Spleen (tissue), 11 donors: Measurements from ENCODE around the gene LARP1. TPM values are rescaled to one million over a fixed set of nuclear protein-coding genes. Genes with fewer than 3 reads are reported as not detected.

Experiments used
- DNase-seq: peaks from one replicate; pipeline ENCODE4 v3.0.0-alpha.2; 2020
- H3K27ac ChIP-seq, 8 donors: fragments of 200-600 bp; sonication (generic) in 7 of 8; 1 replicate in 4 of 8; 2 replicates in 4 of 8; pipeline versions ENCODE4 v1.5.0 to v1.8.0; 2016 to 2021; ENCODE audit warnings: inconsistent platforms in 4 of 8, mild to moderate bottlenecking in 4 of 8, moderate library complexity in 1 of 8
- H3K27me3 ChIP-seq, 7 donors: fragments of 200-600 bp; sonication (generic) in 6 of 7; replicated peaks in 1 of 7; 1 replicate in 4 of 7; 2 replicates in 3 of 7; pipeline versions ENCODE4 v1.5.0 to v1.8.0; 2016 to 2021; ENCODE audit warnings: inconsistent platforms in 3 of 7, mild to moderate bottlenecking in 1 of 7
- H3K36me3 ChIP-seq, 6 donors: fragments of 200-600 bp; sonication (generic) in 5 of 6; 1 replicate in 4 of 6; 2 replicates in 2 of 6; pipeline versions ENCODE4 v1.5.0 to v1.8.0; 2016 to 2021; ENCODE audit warnings: inconsistent platforms in 2 of 6
- H3K4me1 ChIP-seq, 6 donors: fragments of 200-600 bp; sonication (generic) in 5 of 6; 1 replicate in 3 of 6; 2 replicates in 3 of 6; pipeline versions ENCODE4 v1.5.0 to v1.8.0; 2016 to 2021; ENCODE audit warnings: inconsistent platforms in 3 of 6
- H3K4me3 ChIP-seq, 8 donors: fragments of 200-600 bp; sonication (generic) in 7 of 8; 1 replicate in 4 of 8; 2 replicates in 4 of 8; pipeline versions ENCODE4 v1.5.0 to v1.8.0; 2016 to 2021; ENCODE audit warnings: inconsistent platforms in 4 of 8, mild to moderate bottlenecking in 4 of 8, moderate library complexity in 2 of 8
- H3K9me3 ChIP-seq, 8 donors: fragments of 200-600 bp; sonication (generic) in 7 of 8; 1 replicate in 4 of 8; 2 replicates in 4 of 8; pipeline versions ENCODE4 v1.5.0 to v1.8.0; 2016 to 2021; ENCODE audit warnings: inconsistent platforms in 4 of 8
- POLR2A ChIP-seq, 3 donors: fragments of 450-650 bp; IDR thresholded peaks; one replicate each; pipeline ENCODE4 v1.5.1; 2017; ENCODE audit warnings: antibody characterized with exemption in 3 of 3, mild to moderate bottlenecking in 1 of 3
- POLR2AphosphoS5 ChIP-seq, 3 donors: sonication (generic); formaldehyde crosslinking; IDR thresholded peaks; one replicate each; pipeline ENCODE4 v1.5.1; 2017; ENCODE audit warnings: antibody characterized with exemption in 3 of 3
- WGBS, 5 donors: extraction: QIAGEN DNeasy Blood & Tissue Kit in 3 of 5; methylation state at CpG; one replicate each; pipeline versions ENCODE4 v1.1.5 to v1.1.7; 2013 to 2018; 5-methylcytosine and 5-hydroxymethylcytosine counted together
- intact Hi-C: fragments of 100-400 bp; cut with DNase I; formaldehyde crosslinking; loops from one replicate; pipeline ENCODE4 v1.15.0; 2023; ENCODE audit warnings: low total_unique reads
- polyA plus RNA-seq, 3 donors: library from polyadenylated mRNA; stranded (reverse); fragments of 200-250 nt; gene quantifications; one replicate each; pipeline ENCODE4 v1.2.1, GENCODE V29; 2013
- total RNA-seq, 7 donors: library from RNA; depleted of rRNA in 3 of 7; stranded (reverse); fragments of >200 nt in 3 of 7; fragmentation: NEBNext Ultra II Directional in 4 of 7; extraction: Animal tissue kit (Norgen Biotek cat#: 25700) in 4 of 7; gene quantifications; one replicate each; pipeline versions ENCODE4 v1.1.0 to v1.2.1, GENCODE V29; 2016 to 2021
- TF ChIP-seq, protein P1 (sequence below), 11 experiments: fragments of 200-600 bp in 7 of 11; fragments of 450-650 bp in 4 of 11; sonication (generic) in 4 of 11; IDR thresholded peaks in 8 of 11; conservative IDR thresholded peaks in 3 of 11; 1 replicate in 7 of 11; 2 replicates in 4 of 11; pipeline versions ENCODE4 v1.4.0 to v1.8.0; 2016 to 2021; ENCODE audit warnings: antibody characterized with exemption in 11 of 11, inconsistent platforms in 4 of 11, mild to moderate bottlenecking in 1 of 11
- donor health status: healthy with polysubstance abuse.
- donor health status: DM: no; HTN: no; CAD: no; lungs with moderate emphysema.
- donor health status: DM: no; HTN: no; CAD: no.
- donor health status: Bipolar disorder and iron deficiency.
- donor health status: healthy.
- donor health status: DM: no; HTN: no; CAD: no.
- donor health status: DM: yes; HTN: yes; CAD: no.

LARP1 gene
- total and polyA plus RNA-seq, 10 donors = 13.8 to 168 (median 120) TPM

DNA sequence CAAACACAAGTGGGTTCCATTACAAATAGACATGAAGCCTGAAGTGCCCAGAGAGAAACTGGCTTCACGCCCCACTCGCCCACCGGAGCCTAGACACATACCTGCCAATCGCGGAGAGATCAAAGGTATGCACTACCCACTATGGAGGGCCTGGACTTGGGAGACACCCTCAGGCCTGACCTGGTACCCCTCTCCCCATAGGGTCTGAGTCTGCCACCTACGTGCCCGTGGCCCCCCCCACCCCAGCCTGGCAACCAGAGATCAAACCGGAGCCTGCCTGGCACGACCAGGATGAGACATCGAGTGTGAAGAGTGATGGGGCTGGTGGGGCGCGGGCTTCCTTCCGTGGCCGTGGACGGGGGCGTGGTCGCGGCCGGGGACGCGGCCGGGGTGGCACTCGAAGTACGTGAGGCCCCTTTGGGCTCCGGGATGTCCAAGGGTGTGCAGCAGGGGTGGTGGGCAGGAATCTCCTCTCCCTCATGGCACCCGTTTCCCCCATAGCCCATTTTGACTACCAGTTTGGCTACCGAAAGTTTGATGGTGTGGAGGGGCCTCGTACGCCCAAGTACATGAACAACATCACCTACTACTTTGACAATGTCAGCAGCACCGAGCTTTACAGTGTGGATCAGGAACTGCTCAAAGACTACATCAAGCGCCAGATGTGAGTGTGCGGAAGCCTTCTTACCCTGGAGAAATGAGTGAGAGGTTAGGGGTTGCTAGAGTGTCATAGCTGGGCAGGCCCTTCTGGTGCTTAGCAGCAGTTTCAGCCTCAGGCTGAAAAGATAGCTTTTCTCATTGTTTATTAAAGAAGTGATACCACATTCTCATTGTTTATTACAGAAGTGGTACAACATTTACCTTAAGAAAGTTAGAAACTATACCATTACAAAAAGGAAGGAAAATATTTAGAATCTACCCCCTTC lies 38.7 kb downstream of the LARP1 start:
- H3K27ac ChIP-seq = no peak overlapping the region
- H3K27me3 ChIP-seq = no peaks in the 10 kb centered on the region
- H3K4me1 ChIP-seq = peaks cover 0 to 17% (median under 1%) of the 10 kb centered on the region in 6 donors
- no peaks in the 10 kb centered on the region for H3K9me3 ChIP-seq
- 90 to 96% (median 94%) methylated on average over 25 to 32 of the region's 32 CpGs for WGBS, 5 donors
- peaks cover 3 to 89% (median 73%) of the 10 kb centered on the region in 6 donors for H3K36me3 ChIP-seq
- intact Hi-C loops = no loop called here
- TF ChIP-seq POLR2A (IDR thresholded peaks at IDR 0.05) (no peak), POLR2AphosphoS5 (IDR thresholded peaks at IDR 0.05) (peak in 2 of 3 donors; percentile 18 to 63)
- peak; percentile 63 for DNase-seq
- no peak overlapping the region for H3K4me3 ChIP-seq

DNA sequence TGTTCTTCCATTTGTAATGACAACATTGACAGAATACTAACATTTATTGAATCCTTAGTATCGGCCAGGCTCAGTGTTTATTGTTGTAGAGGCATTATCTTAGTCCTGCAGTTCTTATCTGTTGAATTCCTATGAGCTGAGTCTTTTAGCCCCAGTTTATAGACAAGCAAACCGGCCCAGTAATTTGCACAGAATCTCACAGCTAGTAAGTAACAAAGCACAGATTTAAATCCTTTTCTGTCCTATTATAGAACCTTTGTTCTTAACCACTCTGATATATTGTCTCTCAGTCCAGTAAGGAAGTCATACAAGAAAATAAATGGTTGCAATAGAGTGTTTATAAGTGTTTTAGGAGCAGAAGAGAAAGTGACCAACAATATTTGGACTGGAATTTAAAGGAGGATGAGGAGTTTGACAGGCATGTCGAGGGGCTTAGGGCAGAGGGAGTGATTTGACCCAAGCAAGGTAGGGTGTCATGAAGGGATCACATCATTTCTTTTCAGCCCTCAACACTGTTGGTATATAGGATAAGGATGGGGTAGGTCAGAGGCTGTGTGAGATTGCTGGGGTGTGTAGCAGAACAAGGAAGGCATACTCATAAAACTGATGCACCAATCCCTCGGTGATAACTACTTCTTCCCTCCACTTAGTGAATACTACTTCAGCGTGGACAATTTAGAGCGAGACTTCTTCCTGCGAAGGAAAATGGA lies 39.5 kb downstream of the LARP1 start:
- Histone ChIP-seq H3K27ac (no peak overlapping the region), H3K4me3 (no peak overlapping the region), H3K36me3 (peaks cover 3 to 96% (median 81%) of the 10 kb centered on the region in 6 donors), H3K27me3 (no peaks in the 10 kb centered on the region), H3K4me1 (peaks cover 0 to 16% (median 0%) of the 10 kb centered on the region in 6 donors), H3K9me3 (no peaks in the 10 kb centered on the region)
- whole genome bisulfite sequencing, 5 donors = 83 to 90% (median 85%) methylated on average over 7 of the region's 7 CpGs
- DNase-seq = no peak
- TF ChIP-seq POLR2AphosphoS5 (IDR thresholded peaks at IDR 0.05) (no peak), POLR2A (IDR thresholded peaks at IDR 0.05) (no peak)
- TF ChIP-seq, protein P1, sequence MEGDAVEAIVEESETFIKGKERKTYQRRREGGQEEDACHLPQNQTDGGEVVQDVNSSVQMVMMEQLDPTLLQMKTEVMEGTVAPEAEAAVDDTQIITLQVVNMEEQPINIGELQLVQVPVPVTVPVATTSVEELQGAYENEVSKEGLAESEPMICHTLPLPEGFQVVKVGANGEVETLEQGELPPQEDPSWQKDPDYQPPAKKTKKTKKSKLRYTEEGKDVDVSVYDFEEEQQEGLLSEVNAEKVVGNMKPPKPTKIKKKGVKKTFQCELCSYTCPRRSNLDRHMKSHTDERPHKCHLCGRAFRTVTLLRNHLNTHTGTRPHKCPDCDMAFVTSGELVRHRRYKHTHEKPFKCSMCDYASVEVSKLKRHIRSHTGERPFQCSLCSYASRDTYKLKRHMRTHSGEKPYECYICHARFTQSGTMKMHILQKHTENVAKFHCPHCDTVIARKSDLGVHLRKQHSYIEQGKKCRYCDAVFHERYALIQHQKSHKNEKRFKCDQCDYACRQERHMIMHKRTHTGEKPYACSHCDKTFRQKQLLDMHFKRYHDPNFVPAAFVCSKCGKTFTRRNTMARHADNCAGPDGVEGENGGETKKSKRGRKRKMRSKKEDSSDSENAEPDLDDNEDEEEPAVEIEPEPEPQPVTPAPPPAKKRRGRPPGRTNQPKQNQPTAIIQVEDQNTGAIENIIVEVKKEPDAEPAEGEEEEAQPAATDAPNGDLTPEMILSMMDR (IDR thresholded peaks at IDR 0.05 in 8 of 11, conservative IDR thresholded peaks at IDR 0.05 in 3 of 11) = no peak
- intact Hi-C loops = no loop called here

DNA sequence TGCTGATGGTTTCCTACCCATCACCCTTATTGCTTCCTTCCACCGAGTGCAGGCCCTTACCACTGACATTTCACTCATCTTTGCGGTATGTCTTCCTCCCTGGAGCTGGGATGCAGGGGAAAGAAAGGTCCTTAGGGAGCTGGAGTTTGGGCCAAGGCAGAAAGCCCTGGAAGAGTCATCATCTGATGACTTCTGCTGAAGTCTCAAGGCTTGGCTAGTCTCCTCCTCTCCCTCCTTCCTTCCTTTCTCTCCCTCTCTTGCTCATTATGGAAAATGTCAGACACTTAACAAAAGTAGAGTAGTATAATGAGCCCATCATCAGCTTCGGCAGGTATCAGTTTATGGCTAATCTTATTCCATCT lies 40.0 kb downstream of the LARP1 start:
- Histone ChIP-seq H3K27me3 (no peaks in the 10 kb centered on the region), H3K4me3 (no peak overlapping the region), H3K36me3 (peaks cover 3 to 96% (median 86%) of the 10 kb centered on the region in 6 donors), H3K4me1 (peaks cover 0 to 16% (median 0%) of the 10 kb centered on the region in 6 donors), H3K9me3 (no peaks in the 10 kb centered on the region), H3K27ac (no peak overlapping the region)
- TF ChIP-seq, protein P1 (IDR thresholded peaks at IDR 0.05 in 8 of 11, conservative IDR thresholded peaks at IDR 0.05 in 3 of 11) = no peak
- TF ChIP-seq POLR2AphosphoS5 (IDR thresholded peaks at IDR 0.05) (no peak), POLR2A (IDR thresholded peaks at IDR 0.05) (no peak)
- WGBS, 5 donors = 75 to 91% (median 85%) methylated on average over 3 of the region's 3 CpGs
- DNase-seq = no peak
- intact Hi-C loops = no loop called here

DNA sequence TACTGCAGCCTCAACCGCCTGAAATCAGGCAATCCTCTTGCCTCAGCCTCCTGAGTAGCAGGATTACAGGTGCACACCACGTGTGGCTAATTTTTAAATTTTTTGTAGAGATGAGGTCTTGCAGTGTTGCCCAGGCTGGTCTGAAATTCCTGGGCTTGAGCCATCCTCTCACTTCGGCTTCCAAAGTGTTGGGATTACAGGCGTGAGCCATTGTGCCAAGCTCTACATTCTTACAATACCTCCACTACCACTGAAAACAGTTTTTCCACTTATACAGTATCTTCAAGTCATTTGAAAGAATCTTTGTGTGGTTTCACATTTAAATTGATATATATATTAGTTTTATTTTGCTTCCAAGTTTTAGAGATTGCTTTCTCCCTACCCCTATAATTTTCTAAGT lies 42.6 kb downstream of the LARP1 start:
- peaks cover 8 to 96% (median 90%) of the 10 kb centered on the region in 6 donors for H3K36me3 ChIP-seq
- WGBS, 5 donors = 87 to 98% (median 96%) methylated on average over 4 of the region's 4 CpGs

More for the DNA sequence above, 42.6 kb downstream of the LARP1 start:
- H3K4me3 ChIP-seq = no peak overlapping the region
- H3K9me3 ChIP-seq = no peaks in the 10 kb centered on the region
- no peak for DNase-seq
- intact Hi-C loops = no loop called here
- no peaks in the 10 kb centered on the region for H3K4me1 ChIP-seq
- no peak overlapping the region for H3K27ac ChIP-seq
- no peak for TF ChIP-seq POLR2AphosphoS5 (IDR thresholded peaks at IDR 0.05)
- no peak for TF ChIP-seq POLR2A (IDR thresholded peaks at IDR 0.05)
- TF ChIP-seq, protein P1 (IDR thresholded peaks at IDR 0.05 in 8 of 11, conservative IDR thresholded peaks at IDR 0.05 in 3 of 11) = no peak
- H3K27me3 ChIP-seq = no peaks in the 10 kb centered on the region
